Glomerular visceral epithelial cell (primary cell): ENCODE data around the gene SPTBN1.
A peak's percentile ranks its signal among the peaks of the same experiment; 100 is the strongest.

ENCODE experiments used
- DNase-seq: peaks from one replicate; pipeline ENCODE4 v3.0.0-alpha.2; 2016; ENCODE audit errors: extremely low spot score

Gene SPTBN1

DNA sequence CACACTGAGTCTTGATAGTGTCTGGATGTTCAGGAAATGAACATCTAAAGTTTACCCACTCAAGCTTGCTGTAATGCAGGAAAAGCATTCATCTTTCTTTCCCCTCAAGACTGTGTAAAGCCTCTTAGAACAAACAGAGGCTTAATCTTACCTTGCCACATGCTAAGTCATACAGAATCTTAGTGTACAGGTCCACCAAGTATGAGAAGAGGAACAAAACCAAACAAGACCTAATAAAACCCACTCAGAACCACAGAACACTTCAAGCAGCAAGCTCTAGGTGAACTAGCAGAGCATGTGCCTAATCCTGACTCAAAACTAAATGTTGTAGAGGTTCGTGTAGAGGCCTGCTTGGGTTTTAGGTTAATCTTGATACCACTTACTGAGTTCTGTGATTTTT is 97.6 kb downstream of the SPTBN1 start:
- DNase-seq = no peak

DNA sequence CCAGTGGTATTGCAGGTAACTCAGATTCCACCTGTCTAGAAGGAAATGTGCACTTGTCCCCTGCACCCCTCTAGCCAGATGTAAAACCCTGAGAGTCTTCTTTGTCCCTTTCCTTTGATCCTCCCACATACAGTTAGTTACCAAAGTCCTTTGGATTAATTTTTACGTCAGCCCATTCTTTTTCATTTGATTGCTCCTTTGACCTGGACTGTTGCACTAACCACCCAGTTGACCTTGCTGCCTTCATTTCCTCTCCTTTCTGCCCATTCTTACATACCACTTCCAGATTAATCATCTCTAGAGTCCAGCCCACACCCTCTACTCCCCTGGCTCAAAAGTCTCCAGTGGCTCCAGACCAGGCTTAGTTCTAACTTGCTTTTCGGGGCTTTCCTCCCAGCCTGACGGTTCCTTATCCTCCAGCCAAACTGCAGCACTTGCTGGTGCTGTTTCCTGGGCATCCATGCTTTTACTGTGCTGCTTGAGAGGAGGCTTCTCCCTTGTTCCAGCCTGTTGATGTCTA is 99.3 kb downstream of the SPTBN1 start:
- DNase-seq = peak; percentile 64

DNA sequence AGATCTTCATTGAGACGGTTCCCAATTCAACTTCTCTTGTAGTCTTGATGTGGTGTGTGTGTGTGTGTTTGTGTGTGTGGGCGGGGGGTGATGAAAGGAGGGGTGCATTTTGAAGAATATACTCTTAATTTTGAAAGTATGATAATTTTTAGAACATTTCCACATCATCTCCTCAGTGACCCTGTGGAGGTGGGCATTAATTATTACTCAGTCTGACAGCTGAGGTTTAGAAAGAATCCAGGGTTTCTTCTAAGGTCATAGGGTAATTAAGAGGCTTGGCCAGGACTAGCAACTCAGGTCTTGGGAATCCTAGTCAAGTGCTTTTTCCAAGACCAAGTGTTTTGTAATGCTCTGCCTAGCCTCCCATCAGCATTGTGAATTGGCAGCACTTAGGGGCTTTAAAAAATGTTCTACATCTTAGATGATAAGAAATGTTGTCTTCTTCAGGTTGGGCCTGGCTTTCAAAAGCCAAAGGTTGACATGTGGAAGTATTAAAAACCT is 100.5 kb downstream of the SPTBN1 start:
- DNase-seq = peak; percentile 73

DNA sequence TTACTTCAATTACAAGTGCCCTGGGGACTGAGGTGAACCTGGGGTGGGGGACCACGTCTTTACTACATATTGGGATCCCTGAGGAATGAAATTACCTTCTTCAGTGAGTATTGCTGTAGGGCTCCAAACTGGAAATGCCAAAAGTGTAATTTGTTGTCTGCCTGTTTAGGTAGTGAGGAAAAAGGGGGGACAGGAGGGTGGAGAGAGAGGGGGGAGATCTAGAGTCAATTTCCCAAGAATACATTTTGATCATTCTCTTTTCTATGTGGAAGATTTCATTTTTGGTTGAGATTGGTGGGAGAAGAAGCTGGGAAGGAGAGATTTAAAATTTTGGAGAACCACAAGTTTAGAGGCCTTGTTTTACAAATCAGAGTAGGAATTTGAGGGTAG is 101.1 kb downstream of the SPTBN1 start:
- no peak for DNase-seq

DNA sequence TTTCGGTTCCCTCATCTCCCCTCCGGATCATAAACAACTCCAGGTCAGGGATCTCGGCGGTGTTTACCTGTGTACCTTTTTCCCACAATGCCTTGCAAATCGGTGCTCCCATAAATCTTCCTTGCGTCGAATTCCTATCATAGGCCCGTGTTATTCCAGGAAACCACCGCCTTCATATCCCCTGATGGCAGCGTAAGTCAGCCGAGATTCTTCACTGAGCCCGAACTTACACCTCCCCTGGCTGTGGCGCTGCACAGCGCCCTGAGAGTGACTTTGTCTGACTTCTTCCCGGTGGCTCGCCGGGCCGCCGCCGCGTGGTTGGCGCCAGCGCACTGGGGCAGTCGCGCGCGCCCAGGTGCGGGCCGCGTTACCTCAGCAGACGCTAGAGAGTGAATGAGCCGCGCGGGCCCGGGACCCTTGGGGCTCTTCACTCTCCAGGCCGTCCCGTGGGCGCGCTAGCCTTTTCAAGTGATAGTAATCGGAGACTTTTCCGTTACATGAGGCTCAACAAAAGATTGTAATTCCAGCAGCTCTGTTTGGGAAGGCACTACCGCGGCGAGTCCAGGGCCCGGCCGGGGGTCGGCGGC is 101.6 kb downstream of the SPTBN1 start:
- peak; percentile 70 for DNase-seq

DNA sequence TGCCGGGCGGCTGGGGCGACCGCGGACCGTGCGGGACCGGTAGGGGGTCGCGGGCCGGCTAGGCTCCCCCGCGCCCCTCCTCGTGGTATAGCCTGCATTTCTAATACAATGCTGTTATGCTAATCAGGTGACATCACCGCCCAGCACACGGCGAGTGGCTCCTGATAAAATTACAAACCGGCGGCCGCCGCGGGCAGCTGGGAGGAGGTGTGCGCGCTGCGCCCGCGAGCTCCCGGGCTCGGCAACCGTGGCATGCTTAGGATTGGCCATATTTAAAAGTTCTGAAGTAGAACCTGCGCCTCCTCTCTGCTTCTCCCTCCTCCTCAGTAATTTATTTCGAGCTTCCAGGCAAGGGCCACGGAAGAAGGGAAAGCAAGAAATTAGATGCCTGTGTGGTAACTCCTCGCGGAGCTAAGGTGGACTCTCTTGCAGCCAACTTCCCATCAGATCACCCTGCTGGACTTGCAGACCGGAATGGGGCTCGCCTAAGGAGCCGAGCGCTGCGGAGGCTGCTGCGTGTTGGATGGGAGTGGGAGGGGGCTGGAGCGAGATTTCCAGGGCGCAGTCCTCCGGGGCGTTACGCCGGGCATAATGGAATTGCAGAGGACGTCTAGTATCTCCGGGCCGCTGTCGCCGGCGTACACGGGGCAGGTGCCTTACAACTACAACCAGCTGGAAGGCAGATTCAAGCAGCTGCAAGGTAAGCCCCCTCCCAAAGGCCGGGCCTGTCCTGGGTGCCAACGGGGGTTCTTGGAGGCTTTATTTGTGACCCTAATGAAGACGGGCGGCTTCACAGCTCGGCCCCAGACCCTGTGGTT is 102.3 kb downstream of the SPTBN1 start:
- DNase-seq = peak; percentile 76

DNA sequence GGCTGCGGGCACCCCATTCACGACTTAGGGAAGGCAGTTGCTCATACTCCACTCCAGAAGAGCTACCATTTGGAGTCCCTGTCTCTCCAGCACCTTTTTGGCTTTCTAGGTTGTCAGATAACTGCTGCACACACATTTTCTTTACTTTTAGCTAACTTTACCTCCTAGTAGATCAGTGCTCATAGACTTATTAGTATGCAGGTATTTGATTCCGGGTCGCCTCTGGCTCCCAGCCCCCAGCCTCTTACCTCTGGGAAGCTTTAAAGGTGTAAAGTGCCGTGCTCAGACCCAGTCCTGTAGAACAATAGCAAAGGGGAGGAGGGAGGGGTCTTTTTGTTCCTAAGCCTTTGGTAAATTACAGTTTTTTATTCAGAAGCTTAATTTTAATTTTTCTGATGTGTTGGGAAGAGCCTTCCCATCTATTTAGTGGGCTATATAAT is 102.9 kb downstream of the SPTBN1 start:
- DNase-seq = no peak

DNA sequence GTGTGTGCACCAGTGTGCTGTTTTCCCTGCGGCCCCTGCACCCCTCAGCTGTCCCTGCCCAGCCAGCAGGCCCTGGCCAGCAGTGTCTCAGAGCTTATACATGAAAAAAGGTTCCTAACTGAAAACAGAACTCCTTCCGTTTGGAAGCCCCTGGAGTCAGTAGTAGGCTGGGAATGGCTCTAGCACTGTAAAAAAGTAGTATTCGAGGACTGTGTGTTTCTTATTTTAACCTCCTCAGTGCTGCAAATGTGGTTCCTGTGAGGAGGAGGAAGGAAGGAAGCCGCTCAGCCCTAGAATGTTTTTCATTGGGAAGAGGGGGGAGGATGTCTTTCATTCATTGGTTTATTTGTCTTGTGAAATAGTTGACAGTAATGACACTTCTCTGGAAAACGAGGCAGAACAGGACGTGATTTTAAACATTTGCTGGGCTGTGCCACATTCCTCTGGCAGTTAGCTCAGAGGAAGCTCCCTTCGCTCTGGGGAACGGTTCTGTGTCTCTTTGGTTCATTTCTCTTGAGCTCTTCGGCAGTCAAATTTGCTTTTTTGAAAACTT is 103.5 kb downstream of the SPTBN1 start:
- peak; percentile 65 for DNase-seq

DNA sequence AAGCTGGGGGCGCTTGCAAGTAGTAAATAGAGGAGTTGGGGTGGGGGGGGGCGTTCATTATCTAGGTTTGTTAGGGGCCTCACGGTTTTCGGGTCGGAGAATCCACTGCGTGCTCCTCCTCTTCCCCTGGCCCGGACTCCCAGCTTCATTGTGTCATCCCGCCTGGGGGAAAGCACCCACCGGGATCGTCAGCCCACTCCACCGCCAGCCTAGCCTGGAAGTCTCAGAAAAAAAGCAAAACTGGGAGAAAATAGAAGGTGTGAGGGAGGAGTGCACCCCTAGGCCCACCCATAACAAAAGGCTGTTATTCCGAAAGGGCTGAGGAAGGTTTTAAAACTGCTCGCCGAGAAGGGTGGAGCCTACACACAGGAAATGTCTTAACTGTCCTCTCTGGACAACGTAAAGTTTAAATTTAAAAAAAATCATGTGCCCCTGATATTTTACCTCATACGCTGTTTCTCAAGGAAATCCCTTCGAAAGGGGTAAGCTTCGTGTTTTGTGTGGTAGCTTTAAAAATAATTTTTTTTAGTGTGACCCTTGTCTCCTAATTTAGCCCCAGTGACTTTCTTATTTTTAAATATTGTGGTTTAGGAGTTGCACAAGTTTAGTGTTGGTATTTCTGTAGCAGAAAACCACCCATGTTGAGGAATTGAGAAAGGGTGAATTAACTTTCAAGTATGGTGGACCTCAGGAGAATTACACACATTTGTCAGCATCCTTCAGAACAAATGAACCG is 104.2 kb downstream of the SPTBN1 start:
- peak; percentile 72 for DNase-seq

DNA sequence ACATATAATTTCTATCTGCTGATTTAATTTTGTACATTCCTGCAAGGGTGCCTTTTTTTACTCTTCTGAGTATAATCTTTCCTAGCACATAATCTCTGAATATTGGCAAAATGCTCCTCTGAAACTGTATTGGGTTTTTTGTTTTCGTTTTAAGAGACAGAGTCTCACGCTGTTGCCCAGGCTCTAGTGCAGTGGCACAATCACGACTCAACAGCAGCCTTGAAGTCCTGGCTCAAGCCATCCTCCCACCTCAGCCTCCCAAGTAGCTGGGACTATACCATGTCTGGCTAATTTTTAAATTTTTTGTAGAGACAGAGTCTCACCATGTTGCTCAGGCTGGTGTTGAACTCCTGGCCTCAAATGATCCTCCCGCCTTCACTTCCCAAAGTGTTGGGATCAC is 104.9 kb downstream of the SPTBN1 start:
- no peak for DNase-seq

DNA sequence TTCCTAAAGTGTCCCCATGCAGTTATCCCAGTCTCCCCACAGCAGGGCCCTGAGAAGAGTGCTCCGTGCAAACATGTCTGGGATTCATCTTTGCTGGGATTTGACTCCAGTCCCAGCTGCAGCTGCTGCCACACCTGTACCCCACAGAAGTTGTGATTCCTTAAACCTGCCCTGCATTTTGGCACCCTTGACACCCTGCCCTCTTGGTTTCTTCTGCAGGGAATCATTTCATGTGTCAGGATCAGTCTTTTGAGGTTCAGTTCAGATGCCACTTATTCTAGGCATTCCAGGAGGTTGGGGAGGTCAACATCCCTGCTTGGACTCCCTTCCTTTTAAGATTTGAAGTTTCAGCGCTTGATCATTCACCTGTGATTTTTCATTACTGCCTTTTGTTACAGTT is 108.3 kb downstream of the SPTBN1 start:
- no peak for DNase-seq

DNA sequence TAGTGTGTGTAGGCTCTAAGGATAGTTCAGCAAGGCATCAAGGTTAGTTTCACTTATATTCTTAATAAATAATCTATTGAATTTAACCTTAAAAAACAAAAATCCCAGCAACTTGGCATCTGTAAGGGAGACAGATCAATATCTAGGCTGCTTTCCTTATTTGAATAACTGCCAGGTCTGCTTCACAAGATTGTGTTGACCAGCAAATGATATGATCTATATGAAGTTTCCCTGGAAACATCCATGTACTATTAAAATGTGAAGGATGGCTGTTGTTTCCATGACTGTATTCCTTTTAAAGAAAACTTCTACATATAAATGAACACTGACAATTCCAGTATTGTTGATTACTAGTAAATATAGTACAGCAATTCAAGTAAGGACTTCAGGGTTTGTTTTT is 109.4 kb downstream of the SPTBN1 start:
- DNase-seq = no peak

DNA sequence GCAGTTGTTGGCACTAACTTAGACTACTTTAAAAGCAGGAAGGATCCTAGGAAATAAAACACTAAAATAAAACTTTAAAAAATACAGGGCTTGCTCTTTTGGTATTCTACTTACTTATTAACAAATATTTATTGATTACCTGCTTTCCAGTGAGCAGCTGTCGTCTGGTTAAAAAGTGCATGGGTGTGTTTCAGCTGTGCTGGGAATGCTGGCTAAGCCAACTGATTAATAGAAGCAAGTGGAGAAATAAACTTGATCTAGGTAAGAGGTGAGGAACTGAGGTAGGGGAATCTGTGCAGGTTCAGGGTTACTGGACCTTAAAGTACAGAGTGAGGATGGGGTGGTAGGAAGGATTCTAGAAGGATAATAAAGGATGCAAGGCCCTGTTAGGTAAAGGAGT is 110.8 kb downstream of the SPTBN1 start:
- DNase-seq = no peak

DNA sequence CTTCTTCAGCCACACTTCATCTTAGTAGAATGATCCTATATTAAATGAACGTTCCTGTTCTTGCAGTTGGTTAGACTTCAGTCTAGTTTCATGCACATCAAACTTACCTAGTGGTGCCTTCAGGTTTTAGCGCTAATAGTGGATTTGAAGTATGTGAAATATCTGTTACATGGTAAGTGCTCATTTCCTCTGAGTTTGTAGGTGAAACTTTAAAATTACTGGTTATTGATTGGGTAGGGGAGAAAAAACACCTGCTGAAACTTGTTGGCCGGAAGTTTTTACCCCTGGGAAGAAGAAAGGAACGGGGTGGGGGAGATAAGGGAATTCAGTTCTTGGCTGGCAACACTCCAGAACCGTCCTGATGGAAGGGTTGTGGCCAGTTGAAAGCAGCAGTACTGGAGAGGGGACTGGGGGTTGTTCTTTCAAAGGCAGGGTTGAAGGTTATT is 112.8 kb downstream of the SPTBN1 start:
- DNase-seq = no peak

DNA sequence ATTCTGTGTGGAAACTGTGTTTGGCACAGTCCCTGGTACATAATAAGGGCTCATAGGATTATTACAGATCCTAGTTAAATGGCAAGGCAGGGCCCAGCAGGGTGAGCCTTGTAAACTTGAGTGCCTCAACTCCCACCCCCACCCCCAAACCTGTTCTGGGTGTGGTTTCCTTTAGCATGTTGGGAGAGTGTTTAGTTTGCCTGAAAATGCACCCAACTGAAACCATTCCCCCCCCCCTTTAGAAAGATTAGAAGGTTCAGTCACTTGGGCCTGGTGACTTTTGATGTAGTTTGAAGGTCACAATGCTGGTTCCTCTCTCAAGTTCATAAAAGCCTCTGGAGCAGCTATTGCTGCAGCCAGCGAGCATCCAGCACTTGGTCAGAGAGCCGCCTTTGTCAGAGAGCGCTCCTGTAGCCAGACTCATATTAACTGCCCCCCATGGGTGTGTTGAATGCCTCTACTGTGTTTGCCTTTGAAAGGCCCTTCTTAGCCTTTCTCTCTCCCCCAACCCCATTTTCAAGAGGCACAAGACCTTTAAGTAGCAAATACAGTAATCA is 113.7 kb downstream of the SPTBN1 start:
- no peak for DNase-seq

DNA sequence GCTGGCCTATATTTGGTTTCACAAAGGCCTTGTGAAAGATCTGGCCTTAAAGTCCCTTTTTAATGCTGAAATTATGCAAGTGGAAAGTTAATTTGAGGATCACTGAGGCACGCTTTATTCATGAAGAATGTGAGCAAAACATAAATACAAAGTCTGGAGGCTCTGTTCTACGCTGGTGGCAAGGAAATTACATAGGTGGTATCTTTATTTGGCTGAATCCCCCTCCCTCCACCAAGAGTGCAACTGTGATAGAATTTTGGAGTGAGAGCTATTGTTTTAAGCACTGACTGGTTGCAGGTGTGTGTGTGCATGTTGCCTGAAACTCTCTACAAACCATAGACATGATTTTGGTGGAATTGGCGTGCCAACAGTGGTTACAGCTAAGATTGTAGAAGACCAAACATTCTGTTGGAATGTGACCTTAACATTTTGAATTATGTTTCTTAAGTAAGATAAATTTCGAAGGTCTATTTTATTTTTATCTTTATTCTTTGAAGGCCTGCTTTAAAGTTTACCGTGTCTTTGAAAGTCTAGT is 114.3 kb downstream of the SPTBN1 start:
- no peak for DNase-seq

DNA sequence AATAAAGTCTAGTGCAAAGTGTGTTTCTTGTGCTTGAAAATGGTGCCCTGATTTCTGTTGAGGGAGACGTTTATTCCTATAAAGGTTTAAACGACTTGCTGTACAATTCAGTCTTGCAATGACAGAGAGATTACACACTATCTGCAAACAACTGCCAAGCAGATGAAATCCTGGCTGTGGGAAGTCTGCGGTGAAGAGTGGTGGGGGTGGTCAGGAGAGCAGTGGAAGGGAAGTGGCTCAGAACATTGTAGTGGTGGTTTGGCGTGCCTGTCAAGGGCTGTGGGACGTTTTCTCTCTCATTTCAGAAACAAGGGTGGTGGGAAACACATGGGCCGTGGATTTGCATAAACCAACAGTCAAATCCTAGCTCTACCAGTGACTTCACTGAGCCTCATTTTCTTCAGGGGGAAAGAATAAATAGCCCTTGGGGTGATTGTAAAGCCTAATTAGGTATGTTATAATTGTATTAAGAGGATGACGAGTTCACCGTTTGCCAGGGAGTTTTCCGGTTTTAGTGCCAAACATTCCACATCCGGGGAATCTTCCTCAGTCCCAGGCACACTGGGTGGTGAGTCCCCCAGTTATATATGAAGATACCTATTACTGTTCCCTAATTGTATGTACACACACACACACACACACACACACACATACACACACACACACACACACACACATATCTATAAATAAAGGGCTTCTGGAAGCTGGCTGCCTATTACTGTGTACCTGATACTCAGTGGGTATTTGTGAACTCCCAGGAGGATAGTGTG is 115.0 kb downstream of the SPTBN1 start:
- DNase-seq = peak; percentile 90

DNA sequence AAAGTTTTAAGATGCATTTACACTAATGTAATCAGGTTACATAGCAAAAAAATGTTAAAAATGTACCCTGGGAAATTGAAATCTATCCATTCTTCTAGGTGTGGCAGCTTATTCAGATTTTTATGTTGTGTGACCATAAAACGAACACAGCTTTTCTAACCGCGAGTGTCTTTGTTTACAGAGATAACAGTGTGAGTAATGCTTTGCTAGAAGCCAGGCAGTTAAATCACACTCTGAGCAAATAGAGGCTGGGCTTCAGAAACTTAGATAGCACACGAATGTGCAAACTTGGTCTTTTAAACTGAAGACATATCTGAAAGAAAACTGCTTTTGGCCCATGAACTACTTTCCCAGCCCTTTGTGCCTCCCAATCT is 116.1 kb downstream of the SPTBN1 start:
- peak; percentile 79 for DNase-seq

DNA sequence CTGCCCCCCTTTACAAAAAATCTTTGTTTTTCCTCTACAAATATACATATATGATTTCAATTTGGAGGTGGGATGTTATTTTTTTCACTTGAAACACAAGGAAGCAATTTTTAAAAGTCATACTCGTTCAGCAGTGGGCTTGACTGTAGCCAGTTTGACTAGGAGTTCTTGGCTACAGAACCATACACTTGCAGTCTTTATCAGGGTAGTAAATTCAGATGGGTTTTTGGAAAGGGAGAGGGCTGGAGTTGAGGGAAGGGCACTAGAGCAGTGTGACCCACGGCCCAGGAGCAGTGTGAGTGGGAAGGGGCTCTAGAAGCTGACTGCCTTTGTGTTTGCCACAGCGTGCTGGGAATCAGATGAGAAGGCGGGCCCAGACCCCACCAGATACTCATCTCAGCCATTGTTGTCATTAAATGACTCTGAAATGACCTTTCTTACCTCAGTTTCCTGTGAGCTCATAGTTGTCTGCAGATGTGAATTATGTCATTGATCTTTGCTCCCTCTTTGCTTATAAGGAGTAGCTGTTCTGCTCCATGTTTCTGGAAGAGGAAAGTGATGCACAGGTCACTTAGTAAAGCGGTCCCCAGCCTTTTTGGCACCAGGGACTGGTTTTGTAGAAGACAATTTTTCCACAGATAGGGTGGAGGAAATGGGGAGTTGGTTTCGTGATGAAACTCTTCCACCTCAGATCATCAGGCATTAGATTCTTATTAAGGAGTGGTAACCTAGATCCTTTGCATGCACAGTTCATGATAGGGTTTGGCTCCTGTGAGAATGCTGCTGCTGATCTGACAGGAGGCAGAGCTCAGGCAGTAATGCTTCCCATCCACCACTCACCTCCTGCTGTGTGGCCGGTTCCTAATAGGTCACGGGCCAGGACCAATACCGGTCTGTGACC is 116.8 kb downstream of the SPTBN1 start:
- peak; percentile 55 for DNase-seq

DNA sequence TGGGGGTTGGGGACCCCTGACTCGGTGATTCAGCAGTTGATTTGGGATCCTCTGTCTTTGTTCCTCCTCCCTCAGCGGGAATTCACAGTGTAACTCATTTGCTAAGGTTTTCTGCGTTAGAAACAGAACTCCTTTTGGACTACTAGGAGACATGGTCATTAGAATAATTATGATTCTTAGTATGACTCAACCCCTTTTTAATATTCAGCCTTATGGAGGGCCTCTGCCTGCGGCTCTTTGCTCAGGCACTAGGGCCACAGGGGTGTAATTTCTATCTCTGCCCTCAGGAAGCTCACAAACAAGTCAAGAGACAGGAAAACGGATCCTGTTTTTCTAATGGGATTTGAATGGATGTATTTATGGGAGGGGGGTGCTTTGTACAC is 117.4 kb downstream of the SPTBN1 start:
- no peak for DNase-seq
